Limb (tissue), 2 donors: ENCODE results near the gene LRFN2.

Experiments used
- DNase-seq, 2 donors: peaks; one replicate each; pipeline ENCODE4 v3.0.0-alpha.2; 2016; ENCODE audit errors: extremely low spot score in 2 of 2

LRFN2 gene

DNA sequence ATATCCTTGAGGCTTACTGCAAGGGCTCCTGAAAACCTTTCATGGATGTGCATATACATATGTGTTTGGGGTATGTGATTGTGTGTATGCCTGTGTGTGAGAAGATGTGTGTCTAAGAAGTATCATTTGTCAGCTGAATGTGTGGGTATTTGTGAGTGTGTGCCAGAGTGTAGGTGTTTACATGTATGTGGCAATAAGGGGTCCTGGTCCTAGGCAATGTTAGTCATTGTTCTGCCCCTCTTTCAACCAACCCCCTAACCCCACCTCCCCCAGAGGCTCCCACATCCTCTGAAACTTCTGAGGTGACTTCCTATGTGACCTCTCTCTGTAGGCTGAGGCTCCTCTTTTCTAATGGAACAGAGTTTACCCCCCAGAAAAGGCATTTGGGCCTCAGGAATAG lies 186.4 kb downstream of the LRFN2 start:
- no peak for DNase-seq

DNA sequence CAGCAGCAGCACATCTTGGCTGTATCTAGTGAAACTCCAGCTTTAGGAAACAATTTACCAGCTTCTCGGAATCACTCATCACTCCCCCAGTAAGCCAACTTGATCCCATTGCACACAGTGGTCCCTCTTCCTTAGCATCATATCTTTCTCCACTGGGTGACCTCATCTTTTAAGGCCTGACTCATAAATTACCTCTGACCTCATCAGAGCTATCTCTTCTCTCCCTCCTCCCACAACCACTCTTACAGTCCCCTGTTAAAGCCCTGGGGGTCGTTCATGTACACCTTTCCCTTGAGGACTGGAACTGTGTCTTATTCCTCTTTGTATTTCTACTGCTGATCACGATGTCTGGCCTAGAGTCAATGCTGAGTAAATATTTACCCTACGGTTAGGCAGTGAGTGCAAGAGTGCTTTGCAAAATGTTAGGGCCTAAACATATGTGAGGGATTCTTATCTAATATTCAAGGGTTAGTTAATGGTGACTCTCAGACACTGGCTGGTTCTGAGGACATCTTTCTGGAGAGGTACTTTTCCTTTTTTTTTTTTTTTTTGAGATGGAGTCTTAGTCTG lies 187.2 kb downstream of the LRFN2 start:
- no peak for DNase-seq

DNA sequence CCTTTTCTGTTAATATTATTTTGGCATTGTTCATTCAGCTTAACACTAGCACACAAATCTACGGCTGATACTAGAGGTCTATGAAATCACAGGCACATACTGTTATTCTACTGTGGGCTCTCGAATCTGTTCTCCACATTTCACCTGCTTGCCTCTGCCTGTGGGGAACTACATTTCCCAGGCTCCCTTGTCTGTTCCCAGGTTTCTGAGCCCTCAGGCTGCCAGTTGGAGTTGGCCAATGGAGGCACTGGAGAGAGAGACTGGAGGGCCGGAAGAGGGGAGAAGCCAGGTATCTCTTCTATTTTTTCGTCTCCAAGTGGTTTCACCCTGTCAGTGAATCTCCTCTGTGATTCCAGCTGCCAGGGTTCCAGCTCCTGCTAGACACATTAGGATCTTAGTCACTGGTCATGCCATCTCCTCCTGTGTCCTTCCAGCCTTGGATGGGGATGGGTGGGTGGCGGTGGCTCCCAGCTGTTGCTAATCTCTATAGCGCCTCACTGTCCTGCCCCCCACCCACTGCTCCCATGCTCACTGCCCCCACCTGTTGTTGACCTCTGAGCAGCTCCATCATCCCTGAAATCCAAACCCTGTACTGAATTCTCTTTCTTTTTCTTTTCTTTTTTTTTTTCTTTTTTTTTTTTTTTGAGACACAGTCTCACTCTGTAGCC lies 188.2 kb downstream of the LRFN2 start:
- DNase-seq: no peak

DNA sequence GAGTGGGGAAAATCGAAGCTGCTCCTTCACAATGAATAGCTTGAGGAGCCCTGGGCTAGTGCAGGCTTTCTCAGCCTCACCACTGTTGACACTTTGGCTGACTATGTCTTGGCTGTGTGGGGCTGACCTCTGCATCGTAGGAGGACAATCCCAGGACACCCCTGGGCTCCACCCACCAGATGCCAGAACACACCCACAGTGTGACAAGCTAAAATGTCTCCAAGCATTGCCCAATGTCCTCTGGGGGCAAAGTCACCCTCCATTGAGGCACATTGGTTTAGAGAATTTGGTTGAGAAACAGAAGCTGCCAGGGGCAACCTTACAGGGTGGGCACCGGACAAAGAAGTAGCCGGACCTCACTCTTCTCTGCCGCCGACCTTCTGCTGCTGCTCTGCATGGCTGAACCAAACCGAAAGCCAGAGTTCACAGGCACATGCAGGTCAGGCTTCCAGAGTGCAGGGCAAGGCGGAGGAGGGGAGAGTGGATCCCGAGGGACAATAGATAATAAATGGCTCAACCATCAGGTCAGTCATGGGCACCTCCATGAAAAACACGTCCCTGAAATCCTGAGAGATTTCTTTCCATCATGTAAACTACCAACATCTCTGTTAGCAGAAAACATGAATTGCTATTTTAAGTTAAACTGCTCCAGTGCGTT lies 189.0 kb downstream of the LRFN2 start:
- DNase-seq: no peak

DNA sequence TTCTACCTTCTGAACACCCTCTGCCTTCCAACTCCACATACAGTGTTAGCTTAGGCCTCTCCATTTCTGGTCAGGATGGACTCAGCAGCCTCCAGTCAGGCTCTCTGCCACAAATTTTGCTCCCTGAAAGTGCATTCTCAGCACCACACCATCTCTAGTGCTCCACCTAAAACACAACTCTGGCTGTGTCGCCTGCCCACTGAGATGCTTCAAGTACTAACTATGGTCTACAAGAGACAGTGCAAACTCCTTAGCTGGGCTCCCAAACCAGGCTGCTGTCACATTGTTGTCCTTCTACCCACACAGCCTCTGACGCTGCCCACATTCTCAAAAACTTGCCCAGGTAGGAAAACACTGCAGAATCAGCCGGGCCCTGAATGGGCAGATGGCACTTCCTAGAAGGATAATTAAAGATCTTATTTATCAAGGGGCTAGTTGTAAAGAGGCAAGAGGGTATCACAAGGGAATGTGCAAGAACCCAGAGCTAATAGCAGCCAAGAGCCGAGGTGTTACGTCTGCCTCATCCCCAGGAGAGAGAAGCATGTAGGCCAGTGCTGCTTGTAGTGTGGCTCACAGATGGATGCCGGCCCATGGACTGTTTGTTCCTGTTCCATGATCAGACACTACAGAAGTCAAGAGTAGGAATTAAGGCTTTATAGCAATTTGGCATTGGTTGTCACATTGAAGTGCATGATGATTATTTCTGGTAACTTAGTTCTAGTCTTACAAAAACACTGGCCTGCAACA lies 189.7 kb downstream of the LRFN2 start:
- no peak for DNase-seq

DNA sequence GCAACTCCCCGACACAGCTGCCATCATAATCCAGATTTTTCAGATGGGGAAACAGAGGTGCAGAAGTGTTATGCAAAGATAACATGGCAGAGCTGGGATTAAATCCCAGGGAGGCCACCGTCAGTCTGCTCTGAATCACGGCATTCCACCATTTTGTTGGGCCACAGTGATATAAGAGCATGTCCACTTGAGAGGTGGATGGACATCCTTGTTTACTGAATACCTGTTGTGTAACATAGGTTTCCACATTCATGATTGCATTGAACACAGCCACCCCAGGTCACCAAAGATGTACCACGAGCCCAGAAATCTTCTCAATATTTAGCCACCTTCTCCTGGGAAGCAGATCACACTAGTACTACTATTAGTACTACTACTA lies 191.5 kb downstream of the LRFN2 start:
- no peak for DNase-seq

DNA sequence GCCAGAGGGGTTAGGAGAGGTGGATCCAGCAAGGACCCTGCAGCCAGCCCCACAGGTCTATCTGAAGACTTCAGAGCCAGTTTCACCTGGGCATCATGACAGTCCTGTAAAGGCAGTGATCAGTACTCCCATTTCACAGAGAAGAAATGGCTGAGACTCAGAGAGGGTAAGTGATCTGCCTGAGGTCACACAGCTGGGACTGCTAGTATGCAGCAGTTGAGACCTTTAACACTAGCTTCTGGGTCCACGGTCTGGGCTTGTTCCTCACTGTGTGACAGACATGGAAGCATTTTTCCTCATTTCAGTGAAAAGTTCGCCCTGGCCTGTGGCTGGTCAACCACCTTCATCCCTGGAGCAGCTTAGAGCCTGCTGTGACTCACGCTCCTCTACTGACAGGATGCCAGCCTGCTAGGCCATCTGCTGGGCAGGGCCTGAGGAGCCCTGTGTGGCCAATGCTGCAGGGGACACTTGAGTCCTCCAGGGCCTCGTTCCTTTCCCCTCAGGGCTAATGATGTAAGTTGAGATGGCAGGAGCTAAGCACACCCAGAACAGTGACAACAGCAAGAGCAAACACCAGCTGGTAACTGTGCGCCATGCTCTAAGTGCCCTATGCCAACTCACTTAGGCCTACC lies 192.0 kb downstream of the LRFN2 start:
- DNase-seq: peak in 1 of 2 donors; percentile 18

DNA sequence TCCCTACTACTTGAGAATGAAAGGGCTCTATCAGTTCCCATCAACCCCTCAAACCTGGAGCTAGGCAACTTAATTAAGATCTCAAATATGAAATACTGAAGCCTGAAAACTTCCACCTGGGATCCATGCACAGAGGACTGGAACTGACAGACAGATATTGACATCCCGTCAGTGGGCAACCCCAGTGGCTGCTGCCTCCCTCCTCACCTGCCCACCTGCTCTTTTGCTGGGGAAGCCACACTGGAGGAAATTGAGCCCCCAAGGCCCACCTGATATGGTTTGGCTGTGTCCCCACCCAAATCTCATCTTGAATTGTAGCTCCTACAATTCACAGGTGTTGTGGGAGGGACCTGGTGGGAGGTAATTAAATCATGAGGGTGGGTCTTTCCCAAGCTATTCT lies 192.8 kb downstream of the LRFN2 start:
- DNase-seq: peak in 1 of 2 donors; percentile 2

DNA sequence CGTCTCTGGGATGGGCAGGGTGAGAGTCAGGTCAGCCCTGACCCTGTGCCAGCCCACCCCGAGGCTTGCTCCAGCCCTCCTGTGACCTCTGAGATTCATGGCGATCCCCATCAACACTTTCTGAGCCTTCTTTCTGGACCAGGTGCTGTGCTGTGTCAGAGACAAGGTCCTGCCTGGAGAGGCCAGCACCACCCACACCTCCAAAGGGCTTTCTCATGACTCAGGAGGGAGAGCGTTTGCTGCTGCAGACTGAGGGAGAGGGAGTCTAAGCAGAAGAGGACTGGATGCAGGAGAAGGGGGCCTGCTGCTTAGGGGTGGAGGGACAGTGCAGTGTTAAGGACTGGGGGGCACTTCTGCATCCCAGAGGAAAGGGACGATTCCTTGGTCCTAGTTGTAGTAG lies 193.5 kb downstream of the LRFN2 start:
- peak in 1 of 2 donors; percentile 3 for DNase-seq

DNA sequence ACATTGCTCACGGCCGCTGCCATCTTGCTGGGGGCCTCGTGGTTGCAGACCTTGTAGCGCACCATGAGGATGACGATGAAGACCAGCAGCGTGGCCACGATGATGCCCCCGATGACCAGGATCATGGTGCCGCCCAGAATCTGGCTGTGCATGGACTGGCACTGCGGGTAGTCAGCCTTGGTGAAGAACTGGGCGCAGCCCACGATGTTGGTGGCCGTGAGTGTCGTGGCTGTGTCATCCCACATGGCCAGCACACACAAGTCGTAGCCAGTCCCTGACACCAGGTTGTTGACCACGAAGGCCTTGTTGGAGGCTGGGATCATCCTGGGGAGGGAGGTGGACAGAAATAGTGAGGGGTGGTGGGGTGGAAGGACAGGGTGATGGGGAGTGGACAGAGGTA lies 194.6 kb downstream of the LRFN2 start:
- peak in 1 of 2 donors; percentile 17 for DNase-seq

DNA sequence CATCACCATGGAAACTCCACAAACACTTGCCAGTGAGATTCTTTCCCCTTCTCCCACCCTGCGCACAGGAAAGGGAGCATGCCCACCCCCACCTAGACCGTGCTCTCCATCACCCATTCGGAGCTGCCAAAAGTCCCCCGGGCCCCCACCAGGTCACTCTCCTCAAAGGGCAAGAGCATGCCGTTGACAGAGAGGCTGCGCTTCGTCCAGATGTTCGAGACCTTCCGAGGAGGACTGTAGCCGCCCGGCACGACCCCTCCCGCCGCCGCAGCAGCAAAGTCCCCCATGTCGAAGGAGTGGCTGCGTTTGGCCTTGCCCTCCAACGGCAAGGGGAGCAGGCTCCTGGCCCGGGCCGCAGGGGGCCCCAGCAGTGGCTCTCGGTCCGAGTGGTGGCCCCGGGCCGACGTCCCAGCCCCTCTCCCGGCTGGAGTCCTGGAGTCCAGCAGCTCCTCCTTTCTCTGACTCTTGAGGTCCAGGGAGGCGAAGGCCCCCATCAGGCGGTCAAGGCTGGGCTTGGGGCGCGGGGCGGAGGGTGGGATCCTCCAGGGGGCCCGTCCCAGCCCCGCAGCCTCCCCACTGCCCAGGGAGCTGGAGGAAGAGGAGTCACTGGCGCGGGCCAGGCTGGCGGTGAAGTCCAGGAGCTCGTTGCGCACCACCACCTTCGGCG lies 195.2 kb downstream of the LRFN2 start:
- peak in 1 of 2 donors; percentile 13 for DNase-seq

DNA sequence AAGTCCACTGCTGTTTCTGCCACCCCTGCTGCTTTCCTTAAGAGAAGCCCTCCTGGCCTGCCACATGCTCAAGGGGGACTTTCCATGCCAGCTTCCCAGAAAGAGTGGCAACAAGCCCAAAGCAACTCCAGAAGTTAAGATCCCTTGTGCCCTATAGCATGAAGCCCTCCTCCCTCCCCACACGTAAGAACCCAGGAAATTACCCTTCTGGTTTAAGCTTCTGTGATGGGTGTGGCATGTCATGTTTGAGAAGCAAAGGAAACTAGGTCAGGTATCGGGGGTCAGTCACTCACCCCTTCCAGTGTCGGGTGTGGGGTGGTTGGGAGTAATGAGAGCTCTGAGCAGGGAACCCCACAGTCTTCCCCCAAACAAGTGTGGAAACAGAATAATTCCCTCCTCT lies 196.1 kb downstream of the LRFN2 start:
- peak in 1 of 2 donors; percentile 12 for DNase-seq

DNA sequence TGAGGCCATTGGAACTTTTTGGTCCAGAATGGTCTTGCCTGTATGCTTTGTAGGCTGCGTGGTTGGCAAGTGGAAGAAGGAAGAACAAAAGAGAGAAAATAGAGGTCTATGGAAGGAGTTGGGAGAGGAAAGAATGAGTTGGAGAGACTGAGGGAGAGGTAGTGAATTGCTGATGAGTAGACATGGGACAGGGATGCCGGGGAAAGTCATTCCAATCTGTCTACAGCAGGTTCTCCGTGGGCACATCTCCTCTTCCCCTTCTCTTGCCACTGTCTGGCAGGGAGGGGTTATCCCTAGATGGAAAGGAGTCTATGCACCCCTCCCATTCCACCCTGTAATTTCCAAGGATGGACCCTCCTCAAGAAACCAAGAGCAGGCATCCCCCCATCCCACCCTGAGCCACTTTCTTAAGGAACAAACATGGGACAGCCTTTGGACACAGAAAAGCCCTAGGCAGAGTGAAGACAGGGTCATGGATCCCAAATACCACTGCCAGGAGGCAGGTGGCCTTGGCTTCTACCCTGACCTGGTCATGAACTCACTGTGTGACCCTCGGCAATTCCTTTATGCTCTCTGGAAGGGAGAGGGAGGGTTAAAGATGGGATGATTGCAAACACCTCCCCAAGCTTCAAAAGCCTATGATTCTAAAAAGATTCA lies 196.9 kb downstream of the LRFN2 start:
- DNase-seq: peak in 1 of 2 donors; percentile 1

DNA sequence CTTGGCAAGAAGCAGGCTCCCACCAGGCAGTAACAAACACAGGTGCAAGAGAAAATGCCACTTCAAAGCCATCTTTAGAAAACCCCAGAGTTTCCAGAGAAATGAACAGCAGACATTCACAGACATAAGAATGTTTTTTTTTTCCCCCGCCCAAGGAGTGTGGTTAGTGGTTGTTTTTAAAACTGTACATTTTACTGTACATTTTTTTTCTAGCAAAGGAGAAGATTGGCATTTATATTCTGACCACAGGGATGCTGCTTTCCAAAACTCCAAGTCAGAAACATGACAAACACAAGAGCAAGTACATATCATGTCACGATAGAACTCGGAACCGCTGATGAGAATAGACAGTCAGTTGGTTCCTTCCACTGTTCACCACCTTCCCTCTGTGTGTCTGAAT lies 197.9 kb downstream of the LRFN2 start:
- no peak for DNase-seq

DNA sequence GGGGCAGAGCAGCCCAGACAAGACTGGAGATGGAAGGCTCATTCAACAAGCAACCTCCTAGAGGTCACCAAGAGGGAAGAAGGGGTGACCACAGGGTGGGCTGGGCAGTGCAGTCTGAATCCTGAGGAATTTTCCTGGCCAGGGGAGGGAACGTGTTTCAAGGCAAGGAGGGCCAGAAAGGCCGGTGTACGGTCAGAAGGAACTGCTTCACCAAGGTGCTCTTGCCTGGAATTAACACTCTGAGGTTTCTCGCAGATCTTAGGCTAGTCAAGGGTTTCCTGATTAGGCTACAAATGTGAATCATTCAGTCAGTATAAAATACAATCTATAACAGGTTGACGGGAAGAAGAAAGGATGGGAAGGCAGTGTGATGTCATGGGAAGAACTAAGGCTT lies 199.3 kb downstream of the LRFN2 start:
- peak in 1 of 2 donors; percentile 4 for DNase-seq

DNA sequence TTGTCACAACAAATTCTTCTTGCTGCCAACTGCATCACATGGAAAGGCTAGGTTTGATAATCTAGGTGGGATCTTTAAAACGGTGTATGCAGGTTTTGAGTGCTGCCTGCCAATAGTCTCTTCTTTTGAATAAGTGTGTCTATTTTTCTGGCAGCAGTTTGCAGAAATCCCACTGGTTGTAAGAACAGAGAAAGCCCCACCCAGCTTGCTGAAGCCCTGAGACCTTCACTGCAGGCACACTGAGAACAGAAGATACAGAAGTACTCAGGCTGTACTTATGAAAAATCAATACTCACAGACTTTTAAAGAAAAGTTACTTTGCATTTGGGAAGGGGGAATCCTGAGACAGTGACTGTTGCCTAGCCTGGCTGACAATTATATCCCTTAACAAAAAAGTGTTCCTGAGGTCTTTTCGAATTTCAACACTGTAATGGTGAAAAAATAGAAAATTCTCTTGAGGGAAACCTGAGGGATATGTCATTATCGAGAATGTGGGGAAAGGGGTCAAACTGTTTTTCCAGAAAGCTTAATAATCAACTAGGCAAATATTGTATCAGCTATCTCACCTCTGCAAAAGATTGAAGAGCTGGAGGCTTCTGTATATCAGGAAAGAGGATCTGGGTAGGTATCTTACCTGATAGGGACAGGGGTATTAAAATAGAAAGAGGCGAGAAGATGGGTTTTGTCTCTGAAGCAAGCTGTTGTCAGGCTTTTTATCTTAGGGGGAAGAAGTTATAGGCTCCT lies 199.9 kb downstream of the LRFN2 start:
- DNase-seq: peak in 1 of 2 donors; percentile 3

DNA sequence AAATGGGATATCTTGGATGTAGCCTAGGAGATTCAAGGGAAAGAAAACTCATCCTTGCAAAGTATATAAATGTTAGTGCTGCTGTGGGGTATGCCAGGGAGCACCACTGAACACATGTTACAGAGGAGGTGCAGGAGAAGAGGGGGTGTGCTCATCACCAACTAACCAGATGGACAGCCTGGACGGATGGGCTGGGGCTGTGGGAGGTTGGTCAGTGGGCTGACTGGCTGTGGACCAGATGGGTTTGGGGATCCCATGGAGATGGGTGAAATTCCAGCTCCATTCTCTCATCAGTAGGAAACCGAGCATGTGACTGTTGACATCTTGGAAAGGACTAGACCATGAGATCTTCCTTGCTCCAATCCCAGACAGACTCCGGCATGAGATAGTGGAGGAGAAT lies 201.0 kb downstream of the LRFN2 start:
- peak in 1 of 2 donors; percentile 4 for DNase-seq

DNA sequence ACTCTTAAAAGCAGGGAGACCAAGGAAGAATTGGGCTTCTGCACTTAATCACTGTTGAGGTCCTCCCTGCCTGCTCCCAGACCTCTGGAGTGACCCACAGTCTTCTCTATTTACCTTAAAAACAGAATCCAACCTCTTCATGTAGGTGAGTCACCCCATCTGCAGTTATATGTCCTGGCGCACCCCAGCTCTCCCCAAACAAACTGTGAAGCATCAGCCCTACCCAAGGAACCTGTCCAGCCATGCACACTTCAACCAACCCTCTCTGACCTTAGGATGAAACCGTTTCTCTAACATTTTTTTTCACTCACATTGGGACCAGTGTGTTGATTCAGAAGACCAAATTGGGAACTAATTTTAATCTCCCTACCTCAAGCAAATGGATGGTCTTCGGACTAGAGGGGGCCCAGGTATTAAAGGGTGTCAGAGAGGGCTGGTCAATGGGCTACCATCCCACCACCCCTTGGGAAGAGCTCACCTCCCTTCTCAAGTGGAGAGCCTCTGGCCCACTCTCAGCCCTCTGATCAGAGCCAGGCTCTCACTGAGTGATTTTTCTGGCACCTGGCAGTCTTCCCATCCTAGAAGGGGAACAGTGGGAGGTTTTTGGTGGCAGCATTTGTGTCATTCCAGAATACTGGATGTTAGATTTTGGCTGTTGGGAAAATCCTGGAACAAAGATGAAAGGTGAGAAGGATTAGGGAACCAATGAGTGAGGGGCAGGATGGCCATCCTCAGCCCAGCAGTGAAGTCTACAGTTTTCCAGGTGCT lies 203.6 kb downstream of the LRFN2 start:
- DNase-seq: no peak

DNA sequence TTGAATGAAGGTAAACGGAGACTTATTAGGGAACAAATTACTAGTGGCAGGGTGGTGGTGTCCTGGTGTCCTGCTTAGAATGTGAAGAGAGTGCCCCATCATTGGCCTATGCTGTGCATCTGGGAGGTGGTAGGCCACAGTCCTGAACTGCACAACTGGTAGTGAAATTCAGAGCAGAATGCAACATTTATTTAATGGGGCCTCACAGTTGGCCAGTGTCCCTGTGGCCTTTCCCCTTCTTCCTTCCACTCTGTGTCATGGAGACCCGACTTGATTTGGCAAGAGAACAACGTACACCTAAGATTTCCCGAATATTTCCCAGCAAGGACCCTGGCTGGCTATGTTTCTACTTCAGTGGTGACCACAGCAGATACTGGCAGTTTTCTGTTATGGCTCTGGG lies 206.9 kb downstream of the LRFN2 start:
- DNase-seq: no peak
